ENCODE data around the gene LTBR. TPM values are rescaled to one million over a fixed set of nuclear protein-coding genes. Genes with fewer than 3 reads are reported as not detected.
A peak's percentile ranks its signal among the peaks of the same experiment; 100 is the strongest.

LTBR gene
- total RNA-seq, 2 donors from 2014 or later: 8.4 to 9.1 TPM

DNA sequence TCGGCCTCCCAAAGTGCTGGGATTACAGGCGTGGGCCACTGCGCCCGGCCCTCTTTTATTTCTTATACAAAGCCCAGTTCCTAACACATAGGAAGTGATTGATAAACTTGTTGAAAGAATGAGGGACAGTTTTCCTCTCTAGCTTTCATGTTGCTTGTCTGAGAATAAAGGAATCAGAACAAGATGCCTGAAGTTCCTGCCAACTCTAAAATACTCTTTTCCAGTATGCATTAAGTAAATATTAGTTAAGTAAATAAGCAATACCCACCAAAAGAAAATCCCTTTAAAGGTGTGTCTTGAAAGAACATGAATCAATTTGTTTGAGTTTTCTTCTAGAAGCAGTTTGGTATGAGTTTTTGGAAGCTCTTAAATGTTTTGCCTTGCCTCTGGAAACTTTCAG lies 36.4 kb downstream of the LTBR start:
- Histone ChIP-seq H3K4me3 (ENCODE audit: low read length) (no peak overlapping the region), H3K36me3 (ENCODE audit: control insufficient read depth, insufficient read depth, low read length) (no peaks in the 10 kb centered on the region), H3K27ac (ENCODE audit: low read depth, low read length) (no peak overlapping the region), H3K9ac (ENCODE audit: extremely low read depth, low read length, poor library complexity, severe bottlenecking) (no peak overlapping the region), H3K4me1 (ENCODE audit: control insufficient read depth, insufficient read depth, low read length) (no peaks in the 10 kb centered on the region), H3K9me3 (ENCODE audit: control insufficient read depth, low read length) (no peaks in the 10 kb centered on the region), H3K27me3 (ENCODE audit: control insufficient read depth, insufficient read depth, low read length, poor library complexity, severe bottlenecking) (no peaks in the 10 kb centered on the region)
- no peaks in the 10 kb centered on the region for H3K4me1 Mint-ChIP-seq
- no peaks in the 10 kb centered on the region for H3K9me3 Mint-ChIP-seq
- WGBS, 2 experiments (ENCODE audit: insufficient coverage in 1 of 2, insufficient read length in 1 of 2): 100% methylated on average over 3 of the region's 4 CpGs; no CpG with 5 or more reads in 1 of the 2 experiments
- H3K36me3 Mint-ChIP-seq (ENCODE audit: low read depth): no peaks in the 10 kb centered on the region
- peaks cover 3% of the 10 kb centered on the region for H3K27me3 Mint-ChIP-seq (ENCODE audit: insufficient read depth)
- DNase-seq: no peak
- TF ChIP-seq, protein P1, sequence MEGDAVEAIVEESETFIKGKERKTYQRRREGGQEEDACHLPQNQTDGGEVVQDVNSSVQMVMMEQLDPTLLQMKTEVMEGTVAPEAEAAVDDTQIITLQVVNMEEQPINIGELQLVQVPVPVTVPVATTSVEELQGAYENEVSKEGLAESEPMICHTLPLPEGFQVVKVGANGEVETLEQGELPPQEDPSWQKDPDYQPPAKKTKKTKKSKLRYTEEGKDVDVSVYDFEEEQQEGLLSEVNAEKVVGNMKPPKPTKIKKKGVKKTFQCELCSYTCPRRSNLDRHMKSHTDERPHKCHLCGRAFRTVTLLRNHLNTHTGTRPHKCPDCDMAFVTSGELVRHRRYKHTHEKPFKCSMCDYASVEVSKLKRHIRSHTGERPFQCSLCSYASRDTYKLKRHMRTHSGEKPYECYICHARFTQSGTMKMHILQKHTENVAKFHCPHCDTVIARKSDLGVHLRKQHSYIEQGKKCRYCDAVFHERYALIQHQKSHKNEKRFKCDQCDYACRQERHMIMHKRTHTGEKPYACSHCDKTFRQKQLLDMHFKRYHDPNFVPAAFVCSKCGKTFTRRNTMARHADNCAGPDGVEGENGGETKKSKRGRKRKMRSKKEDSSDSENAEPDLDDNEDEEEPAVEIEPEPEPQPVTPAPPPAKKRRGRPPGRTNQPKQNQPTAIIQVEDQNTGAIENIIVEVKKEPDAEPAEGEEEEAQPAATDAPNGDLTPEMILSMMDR (conservative IDR thresholded peaks at IDR 0.05): no peak
- no peak overlapping the region for H3K4me3 Mint-ChIP-seq
- no peak overlapping the region for H3K27ac Mint-ChIP-seq

DNA sequence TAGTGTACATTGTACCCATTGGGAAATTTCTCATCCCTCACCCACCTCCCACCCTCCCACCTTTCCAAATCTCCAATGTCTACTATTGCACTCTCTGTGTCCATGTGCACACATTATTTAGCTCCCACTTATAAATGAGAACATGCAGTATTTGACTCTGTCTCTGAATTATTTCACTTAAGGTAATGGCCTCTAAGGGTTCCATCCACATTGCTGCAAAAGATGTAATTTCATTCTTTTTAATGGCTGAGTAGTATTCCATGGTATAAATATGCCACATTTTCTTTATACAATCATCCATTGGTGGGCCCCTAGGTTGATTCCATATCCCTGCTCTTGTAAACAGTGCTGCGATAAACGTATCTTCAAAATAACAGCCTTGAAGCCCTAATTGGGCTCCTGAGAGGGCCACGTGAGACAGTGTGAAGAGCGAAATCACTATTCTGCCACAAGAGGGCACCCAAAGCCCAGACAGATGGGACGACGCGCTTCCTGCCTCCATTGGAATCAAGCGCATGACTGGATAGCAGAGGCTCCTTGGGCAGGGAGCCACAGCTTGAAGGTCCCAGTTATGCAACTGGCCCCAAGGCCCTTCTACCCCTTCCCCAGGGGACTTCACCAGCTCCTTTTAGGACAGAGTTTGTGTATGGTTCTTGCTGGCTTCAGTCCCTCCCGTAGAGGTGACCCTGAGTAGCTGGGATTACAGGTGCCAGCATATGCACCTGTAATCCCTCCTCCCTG lies 39.5 kb downstream of the LTBR start:
- TF ChIP-seq, protein P1 (conservative IDR thresholded peaks at IDR 0.05): peak; percentile 100
- H3K27ac ChIP-seq (ENCODE audit: low read depth, low read length): no peak overlapping the region
- H3K36me3 ChIP-seq (ENCODE audit: control insufficient read depth, insufficient read depth, low read length): no peaks in the 10 kb centered on the region
- peak; percentile 95 for DNase-seq
- H3K9me3 ChIP-seq (ENCODE audit: control insufficient read depth, low read length): no peaks in the 10 kb centered on the region
- H3K4me3 Mint-ChIP-seq: no peak overlapping the region
- no peak overlapping the region for H3K27ac Mint-ChIP-seq
- H3K4me1 ChIP-seq (ENCODE audit: control insufficient read depth, insufficient read depth, low read length): no peaks in the 10 kb centered on the region
- H3K27me3 ChIP-seq (ENCODE audit: control insufficient read depth, insufficient read depth, low read length, poor library complexity, severe bottlenecking): no peaks in the 10 kb centered on the region
- H3K9me3 Mint-ChIP-seq: no peaks in the 10 kb centered on the region
- no peaks in the 10 kb centered on the region for H3K36me3 Mint-ChIP-seq (ENCODE audit: low read depth)
- H3K4me1 Mint-ChIP-seq: no peaks in the 10 kb centered on the region
- no peak overlapping the region for H3K4me3 ChIP-seq (ENCODE audit: low read length)
- H3K9ac ChIP-seq (ENCODE audit: extremely low read depth, low read length, poor library complexity, severe bottlenecking): no peak overlapping the region
- no peaks in the 10 kb centered on the region for H3K27me3 Mint-ChIP-seq (ENCODE audit: insufficient read depth)
- 18 to 28% methylated on average over 9 of the region's 9 CpGs for WGBS, 2 experiments (ENCODE audit: insufficient coverage in 1 of 2, insufficient read length in 1 of 2)

DNA sequence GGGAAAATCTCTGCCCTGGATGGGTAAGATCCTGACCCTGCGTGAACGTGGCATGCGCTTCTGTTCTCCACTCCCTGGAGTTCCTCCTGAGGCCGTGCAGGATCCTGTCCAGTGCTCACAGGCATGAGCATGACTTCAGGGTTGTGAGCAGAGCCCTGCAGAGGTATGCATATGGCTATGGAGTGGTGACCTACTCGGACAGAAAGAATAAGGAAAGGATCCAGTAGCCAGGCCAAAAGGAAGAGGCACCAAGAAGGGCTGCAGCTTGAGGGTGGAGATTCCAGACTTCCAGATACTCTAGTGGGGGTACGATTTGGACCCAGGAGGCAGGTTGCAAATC lies 40.0 kb downstream of the LTBR start:
- TF ChIP-seq, protein P1 (conservative IDR thresholded peaks at IDR 0.05): no peak
- no peaks in the 10 kb centered on the region for H3K27me3 ChIP-seq (ENCODE audit: control insufficient read depth, insufficient read depth, low read length, poor library complexity, severe bottlenecking)
- Mint-ChIP-seq H3K27ac (no peak overlapping the region), H3K36me3 (ENCODE audit: low read depth) (no peaks in the 10 kb centered on the region), H3K27me3 (ENCODE audit: insufficient read depth) (no peaks in the 10 kb centered on the region), H3K9me3 (no peaks in the 10 kb centered on the region), H3K4me1 (no peaks in the 10 kb centered on the region), H3K4me3 (no peak overlapping the region)
- H3K27ac ChIP-seq (ENCODE audit: low read depth, low read length): no peak overlapping the region
- WGBS, 2 experiments (ENCODE audit: insufficient coverage in 1 of 2, insufficient read length in 1 of 2): 86 to 95% methylated on average over 3 to 6 of the region's 6 CpGs
- H3K36me3 ChIP-seq (ENCODE audit: control insufficient read depth, insufficient read depth, low read length): no peaks in the 10 kb centered on the region
- no peak for DNase-seq
- H3K4me3 ChIP-seq (ENCODE audit: low read length): no peak overlapping the region
- H3K4me1 ChIP-seq (ENCODE audit: control insufficient read depth, insufficient read depth, low read length): no peaks in the 10 kb centered on the region
- H3K9me3 ChIP-seq (ENCODE audit: control insufficient read depth, low read length): no peaks in the 10 kb centered on the region
- no peak overlapping the region for H3K9ac ChIP-seq (ENCODE audit: extremely low read depth, low read length, poor library complexity, severe bottlenecking)
